Heart right ventricle (tissue), 16 donors: Measurements from ENCODE around the gene ADAMTS12. TPM values are rescaled to one million over a fixed set of nuclear protein-coding genes. Genes with fewer than 3 reads are reported as not detected.

ENCODE experiments used
- ATAC-seq, 8 donors: fragments of 200-7000 bp; cut with Tn5 transposase; one replicate each; pipeline ENCODE4 v1.9.1; 2020; ENCODE audit warnings: mild to moderate bottlenecking in 8 of 8, moderate library complexity in 8 of 8, moderate number of reproducible peaks in 1 of 8
- DNase-seq, 2 donors: peaks; one replicate each; pipeline ENCODE4 v3.0.0-alpha.2; 2020
- H3K27ac ChIP-seq, 10 donors: fragments of 200-600 bp; sonication (generic) in 2 of 10; one replicate each; pipeline versions ENCODE4 v1.5.0 to v1.8.0; 2020 to 2022; ENCODE audit warnings: mild to moderate bottlenecking in 3 of 10
- H3K27me3 ChIP-seq, 7 donors: fragments of 200-600 bp; one replicate each; pipeline ENCODE4 v1.8.0; 2021 to 2022; ENCODE audit warnings: mild to moderate bottlenecking in 2 of 7
- H3K36me3 ChIP-seq, 9 donors: fragments of 200-600 bp; sonication (generic) in 1 of 9; one replicate each; pipeline versions ENCODE4 v1.5.0 to v1.8.0; 2020 to 2022; ENCODE audit warnings: mild to moderate bottlenecking in 2 of 9
- H3K4me1 ChIP-seq, 9 donors: fragments of 200-600 bp; sonication (generic) in 1 of 9; one replicate each; pipeline versions ENCODE4 v1.5.0 to v1.8.0; 2020 to 2022; ENCODE audit warnings: mild to moderate bottlenecking in 4 of 9
- H3K4me3 ChIP-seq, 10 donors: fragments of 200-600 bp; sonication (generic) in 2 of 10; one replicate each; pipeline versions ENCODE4 v1.5.0 to v1.8.0; 2020 to 2022; ENCODE audit warnings: mild to moderate bottlenecking in 7 of 10, moderate library complexity in 2 of 10
- H3K9me3 ChIP-seq, 11 donors: fragments of 200-600 bp in 10 of 11; sonication (generic) in 2 of 11; one replicate each; pipeline versions ENCODE4 v1.5.0 to v1.8.0; 2013 to 2022; ENCODE audit warnings: mild to moderate bottlenecking in 2 of 11, control low read depth in 1 of 11, moderate library complexity in 1 of 11
- CTCF ChIP-seq, 9 donors: fragments of 200-600 bp; sonication (generic) in 2 of 9; IDR thresholded peaks; one replicate each; pipeline versions ENCODE4 v1.5.0 to v1.8.0; 2021 to 2022; ENCODE audit warnings: antibody characterized with exemption in 9 of 9, mild to moderate bottlenecking in 5 of 9, moderate library complexity in 1 of 9
- WGBS, 2 donors: extraction: QIAGEN DNeasy Blood & Tissue Kit; methylation state at CpG; one replicate each; pipeline ENCODE4 v1.1.7; 2013; ENCODE audit warnings: inconsistent platforms in 1 of 2; 5-methylcytosine and 5-hydroxymethylcytosine counted together
- intact Hi-C, 10 donors: fragments of 100-400 bp; cut with DNase I; formaldehyde crosslinking; loops; one replicate each; pipeline versions ENCODE4 v1.11.1 to v1.14.2; 2022
- polyA plus RNA-seq, 2 donors: library from polyadenylated mRNA; stranded (reverse); fragments of 200-250 nt; gene quantifications; one replicate each; pipeline ENCODE4 v1.2.3, GENCODE V29; 2013
- total RNA-seq, 10 donors: library from RNA; stranded (reverse); fragmentation: NEBNext Ultra II Directional in 3 of 10; extraction: Animal tissue kit (Norgen Biotek cat#: 25700) in 3 of 10; gene quantifications; one replicate each; pipeline versions ENCODE4 v1.2.1 to v1.2.4, GENCODE V29; 2021 to 2023
- donor health status: Arrhythmogenic right ventricular cardiomyopathy.
- donor health status: ischemic (EF 13 %, LVEDD 7.1; RV severe dilation, severe dysfunction).
- donor health status: healthy with polysubstance abuse.
- donor health status: DM: no; HTN: yes; CAD: no.
- donor health status: DM: no; HTN: no; CAD: no.
- donor health status: ischemic (EF 25% LVEDD 6.9; RV normal size, moderate dysfunction).
- donor health status: ischemic (EF 25% LVEDD 5.7; RV mildly dilated, moderate dysfunction).
- donor health status: healthy.
- donor health status: DM: yes; HTN: yes; CAD: no.
- donor health status: Ischemic cardiomyopathy.
- donor health status: ischemic (EF 35%, LVEDD 5.7; RV mildly dilated, moderate dysfunction).
- donor health status: nonischemic (EF 11% LVEDD 7.7; RV severe dilation, severe dysfunction).
- donor health status: DM: yes; HTN: yes; CAD: no.
- donor health status: PGD.
- donor health status: ischemic (EF 29% LVEDD 5.4; RV normal size, mild dysfunction).
- donor health status: nonischemic (EF 23%, LVEDD 6.1; RV moderate dilation, normal function).

ADAMTS12 gene
- total and polyA plus RNA-seq, 12 donors: 0.37 to 3.7 (median 1.3) TPM

- peaks cover 0 to 9% (median 0%) of the 10 kb centered on the region in 9 donors for H3K4me1 ChIP-seq
- DNase-seq (no peak), ATAC-seq (no peak)
- no peak overlapping the region for H3K27ac ChIP-seq
- H3K36me3 ChIP-seq: no peaks in the 10 kb centered on the region
- no peaks in the 10 kb centered on the region for H3K9me3 ChIP-seq
- intact Hi-C loops: no loop called here
- 86% methylated on average over 4 of the region's 4 CpGs for WGBS, 2 donors
- no peak for TF ChIP-seq CTCF (IDR thresholded peaks at IDR 0.05)
- no peaks in the 10 kb centered on the region for H3K27me3 ChIP-seq
- H3K4me3 ChIP-seq: no peak overlapping the region
Observed at GRCh38 chr5:33753704-33754103, 138.1 kb downstream of the ADAMTS12 start.

- Histone ChIP-seq H3K4me3 (no peak overlapping the region), H3K4me1 (peaks cover 0 to 12% (median 0%) of the 10 kb centered on the region in 9 donors), H3K27ac (no peak overlapping the region), H3K36me3 (no peaks in the 10 kb centered on the region), H3K9me3 (no peaks in the 10 kb centered on the region), H3K27me3 (no peaks in the 10 kb centered on the region)
- DNase-seq (no peak), ATAC-seq (no peak)
- 83 to 92% methylated on average over 1 of the region's 1 CpG for WGBS, 2 donors
- TF ChIP-seq CTCF (IDR thresholded peaks at IDR 0.05): no peak
- intact Hi-C loops: no loop called here
Observed at GRCh38 chr5:33748754-33749153, 143.0 kb downstream of the ADAMTS12 start.

GRCh38 chr5:33745101-33745770 is 146.6 kb downstream of the ADAMTS12 start:
- Histone ChIP-seq H3K27ac (no peak overlapping the region), H3K4me1 (peaks cover 0 to 18% (median 4%) of the 10 kb centered on the region in 9 donors), H3K36me3 (no peaks in the 10 kb centered on the region), H3K27me3 (no peaks in the 10 kb centered on the region), H3K9me3 (no peaks in the 10 kb centered on the region), H3K4me3 (no peak overlapping the region)
- DNase-seq (no peak), ATAC-seq (no peak)
- 67% methylated on average over 1 of the region's 1 CpG for WGBS, 2 donors
- intact Hi-C loops: no loop called here
- no peak for TF ChIP-seq CTCF (IDR thresholded peaks at IDR 0.05)

- Histone ChIP-seq H3K4me1 (peaks cover 0 to 18% (median 4%) of the 10 kb centered on the region in 9 donors), H3K9me3 (no peaks in the 10 kb centered on the region), H3K4me3 (no peak overlapping the region), H3K36me3 (no peaks in the 10 kb centered on the region), H3K27me3 (no peaks in the 10 kb centered on the region), H3K27ac (peak overlapping the region in 2 of 10 donors; percentile 15 to 53)
- intact Hi-C loops: no loop called here
- no peak for TF ChIP-seq CTCF (IDR thresholded peaks at IDR 0.05)
- no peak for DNase-seq
- ATAC-seq: peak in 3 of 8 donors; percentile 21 to 27 (median 22)
- WGBS, 2 donors: 32 to 33% methylated on average over 3 of the region's 3 CpGs
Observed at GRCh38 chr5:33743099-33743498, 148.7 kb downstream of the ADAMTS12 start.
